ENCODE measurements around the gene EIF2B2. TPM values are rescaled to one million over a fixed set of nuclear protein-coding genes. Genes with fewer than 3 reads are reported as not detected.
A peak's percentile ranks its signal among the peaks of the same experiment; 100 is the strongest.

EIF2B2 gene
- 10 to 100 TPM; 59.2 to 74.4 (median 63.7) TPM for polyA plus RNA-seq (ENCODE audit: insufficient read length in 4 of 4)

GRCh38 chr14:75002392-75003249 lies at the start of gene EIF2B2:
EIF2B2 (plus strand) TSS chr14:75002921; CDS start chr14:75002991, 70 bp downstream.
- peak; percentile 89 to 97 (median 93) for DNase-seq (ENCODE audit: low read depth in 4 of 4, low spot score in 2 of 4)

GRCh38 chr14:74953686-74954085 lies 49.0 kb upstream of the EIF2B2 start:
- no peak for DNase-seq (ENCODE audit: low read depth in 4 of 4, low spot score in 2 of 4)

- DNase-seq (ENCODE audit: low read depth in 4 of 4, low spot score in 2 of 4), result peak in 2 of 4 donors; percentile 61 to 64
Measured at GRCh38 chr14:74954232-74954946, 48.3 kb upstream of the EIF2B2 start.

- no peak for DNase-seq (ENCODE audit: low read depth in 4 of 4, low spot score in 2 of 4)
Measured at GRCh38 chr14:74954947-74955228, 47.8 kb upstream of the EIF2B2 start.

GRCh38 chr14:74955229-74956026 lies 47.3 kb upstream of the EIF2B2 start, which contains the start of gene PGF:
PGF (minus strand) TSS chr14:74955597; CDS start chr14:74955242, 355 bp downstream.
- DNase-seq (ENCODE audit: low read depth in 4 of 4, low spot score in 2 of 4), result no peak

- no peak for DNase-seq (ENCODE audit: low read depth in 4 of 4, low spot score in 2 of 4)
Measured at GRCh38 chr14:74956027-74956279, 46.8 kb upstream of the EIF2B2 start.

- no peak for DNase-seq (ENCODE audit: low read depth in 4 of 4, low spot score in 2 of 4)
Measured at GRCh38 chr14:74956280-74957072, 46.2 kb upstream of the EIF2B2 start.

GRCh38 chr14:74959596-74960180 lies 43.0 kb upstream of the EIF2B2 start:
- DNase-seq (ENCODE audit: low read depth in 4 of 4, low spot score in 2 of 4), result no peak

- no peak for DNase-seq (ENCODE audit: low read depth in 4 of 4, low spot score in 2 of 4)
Measured at GRCh38 chr14:74960736-74961135, 42.0 kb upstream of the EIF2B2 start.

GRCh38 chr14:74961238-74961911 lies 41.3 kb upstream of the EIF2B2 start:
- DNase-seq (ENCODE audit: low read depth in 4 of 4, low spot score in 2 of 4), result no peak

- no peak for DNase-seq (ENCODE audit: low read depth in 4 of 4, low spot score in 2 of 4)
Measured at GRCh38 chr14:74962046-74962445, 40.7 kb upstream of the EIF2B2 start.

- DNase-seq (ENCODE audit: low read depth in 4 of 4, low spot score in 2 of 4), result no peak
Measured at GRCh38 chr14:74962493-74962892, 40.2 kb upstream of the EIF2B2 start.

- DNase-seq (ENCODE audit: low read depth in 4 of 4, low spot score in 2 of 4), result no peak
Measured at GRCh38 chr14:74963178-74963704, 39.5 kb upstream of the EIF2B2 start.

- no peak for DNase-seq (ENCODE audit: low read depth in 4 of 4, low spot score in 2 of 4)
Measured at GRCh38 chr14:74963705-74964271, 38.9 kb upstream of the EIF2B2 start.

- DNase-seq (ENCODE audit: low read depth in 4 of 4, low spot score in 2 of 4), result no peak
Measured at GRCh38 chr14:74964787-74965485, 37.8 kb upstream of the EIF2B2 start.

GRCh38 chr14:74965486-74966153 lies 37.1 kb upstream of the EIF2B2 start:
- no peak for DNase-seq (ENCODE audit: low read depth in 4 of 4, low spot score in 2 of 4)

GRCh38 chr14:74968811-74969210 lies 33.9 kb upstream of the EIF2B2 start:
- no peak for DNase-seq (ENCODE audit: low read depth in 4 of 4, low spot score in 2 of 4)
